Stimulated activated CD8-positive, alpha-beta memory T cell treated with anti-CD3 and anti-CD28 coated beads, Interleukin-7, amount 100 ng/mL, for 4 hours (primary cell): ENCODE results near the gene HOXC6.
"Not testable (repeated sequence)": the region's sequence is repeated elsewhere in the genome, so short reads cannot be mapped to it uniquely, and the experiment has no call there.

Experiments
- DNase-seq, 2 donors: peaks; one replicate each; pipeline ENCODE4 v3.0.0-alpha.2; 2020; ENCODE audit warnings: low read depth in 2 of 2

HOXC6 gene

DNA sequence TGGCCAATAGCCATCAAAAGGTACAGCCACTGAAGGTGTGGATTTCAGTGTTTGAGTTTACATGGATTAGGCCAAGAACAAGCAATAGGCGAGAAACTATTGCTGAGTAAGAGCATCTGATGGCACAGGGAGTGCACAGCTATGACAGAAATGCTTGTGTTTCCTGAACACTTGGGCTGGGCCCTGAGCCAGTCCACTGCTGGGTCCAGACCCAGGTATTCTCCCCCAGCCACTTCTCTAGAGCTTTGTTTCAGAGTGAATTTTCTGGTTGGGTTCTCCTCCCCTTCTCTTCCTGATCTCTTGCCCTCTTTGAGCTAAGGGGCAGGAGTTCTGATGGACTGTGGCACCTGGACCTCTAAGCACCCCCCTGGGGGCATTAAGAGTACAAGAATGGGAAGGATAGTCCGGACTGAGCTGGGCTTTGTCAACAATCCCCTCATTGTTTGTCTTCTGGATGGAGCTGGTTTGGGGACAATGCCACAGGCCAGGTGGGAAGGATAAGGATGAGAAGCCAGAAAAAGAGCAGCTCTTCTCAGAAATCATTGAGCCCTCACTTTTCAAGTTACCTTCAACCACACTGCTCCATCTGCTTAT lies 13.0 kb downstream of the HOXC6 start:
- DNase-seq, result no peak

DNA sequence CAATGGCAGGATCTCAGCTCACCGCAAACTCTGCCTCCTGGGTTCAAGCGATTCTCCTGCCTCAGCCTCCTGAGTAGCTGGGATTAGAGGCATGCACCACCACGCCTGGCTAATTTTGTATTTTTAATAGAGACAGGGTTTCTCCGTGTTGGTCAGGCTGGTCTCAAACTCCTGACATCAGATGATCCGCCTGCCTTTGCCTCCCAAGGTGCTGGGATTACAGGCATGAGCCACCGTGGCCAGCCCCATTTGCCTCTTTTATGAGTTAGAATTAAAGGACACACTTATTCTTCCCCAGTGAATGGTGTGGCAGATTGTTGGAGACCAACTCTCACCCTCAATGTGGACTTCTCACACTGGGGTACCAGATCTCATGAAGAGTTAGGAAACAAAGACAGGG lies 13.8 kb downstream of the HOXC6 start:
- not testable (repeated sequence) for DNase-seq

DNA sequence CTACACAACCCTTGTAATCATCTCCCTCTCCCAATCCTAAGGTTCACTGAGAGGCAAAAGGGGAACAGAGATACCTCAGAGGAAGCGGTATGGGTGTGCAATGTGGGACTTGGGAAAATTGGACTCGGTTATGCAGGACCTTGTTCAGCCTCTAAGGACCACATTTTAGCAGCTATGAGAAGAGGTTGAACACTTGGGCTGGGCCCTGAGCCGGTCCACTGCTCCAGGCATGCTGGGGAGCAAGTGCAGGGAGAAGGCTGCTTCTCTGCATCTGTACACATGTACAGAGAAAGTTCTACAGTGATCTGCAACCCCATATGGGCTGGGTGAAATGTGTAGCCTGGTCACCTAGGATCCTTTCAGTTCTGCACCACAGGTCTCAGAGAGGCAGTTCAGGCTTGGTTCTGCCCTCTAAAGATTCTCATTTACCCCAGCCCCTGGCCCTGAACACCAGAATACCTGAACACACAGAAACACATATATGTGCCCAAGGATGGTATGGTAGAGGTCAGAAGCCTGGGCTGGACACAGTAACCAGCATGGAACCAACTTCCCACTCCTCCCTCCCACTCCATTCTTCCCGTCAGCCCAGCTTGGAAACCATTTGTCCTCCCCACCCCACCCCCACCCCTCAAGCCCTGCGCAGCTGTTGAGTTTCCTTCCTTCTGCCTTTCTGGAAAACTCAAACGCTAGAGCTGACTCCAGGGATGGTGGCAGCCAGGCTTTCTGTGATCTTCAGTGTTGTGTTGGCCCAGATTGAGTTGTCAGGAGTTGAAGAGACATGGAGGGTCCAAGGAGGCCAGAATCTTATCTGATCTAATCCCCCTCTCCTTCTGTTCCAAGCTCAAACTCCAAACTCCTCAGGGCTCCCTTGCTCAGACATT lies 15.0 kb downstream of the HOXC6 start:
- no peak for DNase-seq

DNA sequence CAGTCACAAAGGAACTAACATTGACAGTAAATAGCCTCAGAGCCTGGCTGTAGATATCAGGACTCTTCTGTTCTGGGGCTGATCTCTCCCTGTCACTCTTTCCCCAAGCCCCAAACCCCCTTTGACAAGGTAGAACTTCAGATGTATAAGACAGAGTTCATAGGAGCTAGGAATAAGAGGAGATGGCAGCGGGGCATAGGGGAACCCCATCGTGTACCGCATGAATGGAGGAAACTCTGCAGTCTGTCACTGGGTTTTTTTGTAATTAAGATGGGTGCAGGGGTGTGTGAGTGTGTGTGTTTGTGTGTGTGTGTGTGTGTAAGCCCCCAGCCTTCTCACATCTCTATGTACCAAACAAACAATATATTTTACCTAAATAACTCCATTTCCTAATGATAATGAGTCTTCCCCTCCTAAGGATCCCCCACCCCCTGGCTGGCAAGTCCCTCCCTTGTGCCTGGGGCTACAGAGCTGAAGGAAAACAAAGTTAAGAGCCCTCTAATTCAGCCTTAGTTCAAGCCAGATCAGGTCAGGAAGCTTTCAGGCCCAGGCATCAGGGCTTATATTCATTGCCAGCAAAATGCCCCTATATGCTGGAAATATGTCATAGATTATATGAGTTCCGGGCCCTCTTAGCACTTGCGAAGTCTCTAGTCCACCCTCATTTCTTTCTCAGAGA lies 16.3 kb downstream of the HOXC6 start:
- DNase-seq, result no peak

DNA sequence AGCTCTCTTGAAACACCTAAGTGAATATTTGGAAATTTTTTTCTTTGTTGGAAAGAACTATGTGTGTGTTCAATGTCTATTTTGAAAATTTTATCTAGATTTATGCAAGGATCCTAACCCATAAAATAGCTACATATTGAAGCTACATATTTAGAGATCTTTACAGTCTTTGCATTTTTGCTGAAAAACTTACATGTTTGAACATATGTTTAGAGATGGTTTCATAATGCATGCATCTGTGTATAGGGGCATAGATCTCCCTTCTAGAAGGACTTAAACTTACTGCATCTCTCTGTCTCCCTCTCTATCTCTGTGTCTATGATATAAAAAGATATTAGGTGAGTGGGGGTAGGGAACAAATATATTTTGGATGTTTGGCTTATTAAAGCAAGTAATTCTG lies 17.2 kb downstream of the HOXC6 start:
- no peak for DNase-seq

DNA sequence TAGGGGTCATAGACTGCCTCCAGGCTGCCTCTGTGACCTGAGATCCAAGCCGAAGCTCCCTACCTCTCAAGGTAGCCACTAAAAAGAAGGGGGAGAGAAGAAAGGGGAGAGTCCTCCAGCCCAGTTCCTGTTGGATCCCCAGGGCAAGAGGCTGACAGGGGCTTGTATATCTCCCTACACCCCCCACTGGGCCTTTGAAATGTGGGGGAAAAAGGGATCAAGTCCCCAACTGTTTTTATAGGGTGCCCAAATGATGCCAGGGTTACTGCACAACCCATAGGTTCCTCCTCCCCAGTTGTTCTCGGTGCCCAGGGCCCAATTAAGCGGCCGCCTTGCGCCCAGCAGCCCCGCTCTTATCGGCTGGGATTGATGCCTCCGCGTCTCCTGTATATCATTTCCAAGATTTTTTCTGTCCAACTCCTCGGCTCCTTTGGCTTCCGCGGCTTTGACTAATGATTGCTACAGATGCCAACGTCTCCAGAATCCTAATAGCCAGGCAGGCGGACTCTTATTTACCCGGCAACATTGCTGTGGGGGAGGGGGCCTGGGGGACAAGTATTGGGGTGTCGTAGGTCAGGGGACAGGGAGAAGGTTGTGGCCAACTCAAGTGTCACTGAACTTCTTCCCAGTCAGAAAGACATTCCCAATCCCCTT lies 17.8 kb downstream of the HOXC6 start:
- DNase-seq, result no peak

DNA sequence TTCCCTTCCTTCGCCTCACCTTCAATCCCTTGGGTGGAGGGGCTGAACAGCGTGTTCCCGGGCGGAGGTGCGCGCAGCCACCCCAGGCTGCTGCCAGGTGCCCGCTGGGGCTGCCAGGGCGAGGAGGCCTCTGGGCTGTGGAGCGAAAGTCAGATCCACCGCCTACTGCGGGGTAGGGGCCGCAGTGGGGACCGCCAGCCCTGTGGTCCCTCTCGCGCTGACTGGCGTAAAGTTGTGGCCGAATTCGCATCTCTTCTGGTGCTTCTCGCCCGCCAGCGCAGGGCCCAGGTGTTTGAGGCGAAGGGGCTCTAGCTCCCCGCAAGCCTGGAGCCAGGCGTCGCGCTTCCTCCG lies 18.5 kb downstream of the HOXC6 start:
- no peak for DNase-seq

DNA sequence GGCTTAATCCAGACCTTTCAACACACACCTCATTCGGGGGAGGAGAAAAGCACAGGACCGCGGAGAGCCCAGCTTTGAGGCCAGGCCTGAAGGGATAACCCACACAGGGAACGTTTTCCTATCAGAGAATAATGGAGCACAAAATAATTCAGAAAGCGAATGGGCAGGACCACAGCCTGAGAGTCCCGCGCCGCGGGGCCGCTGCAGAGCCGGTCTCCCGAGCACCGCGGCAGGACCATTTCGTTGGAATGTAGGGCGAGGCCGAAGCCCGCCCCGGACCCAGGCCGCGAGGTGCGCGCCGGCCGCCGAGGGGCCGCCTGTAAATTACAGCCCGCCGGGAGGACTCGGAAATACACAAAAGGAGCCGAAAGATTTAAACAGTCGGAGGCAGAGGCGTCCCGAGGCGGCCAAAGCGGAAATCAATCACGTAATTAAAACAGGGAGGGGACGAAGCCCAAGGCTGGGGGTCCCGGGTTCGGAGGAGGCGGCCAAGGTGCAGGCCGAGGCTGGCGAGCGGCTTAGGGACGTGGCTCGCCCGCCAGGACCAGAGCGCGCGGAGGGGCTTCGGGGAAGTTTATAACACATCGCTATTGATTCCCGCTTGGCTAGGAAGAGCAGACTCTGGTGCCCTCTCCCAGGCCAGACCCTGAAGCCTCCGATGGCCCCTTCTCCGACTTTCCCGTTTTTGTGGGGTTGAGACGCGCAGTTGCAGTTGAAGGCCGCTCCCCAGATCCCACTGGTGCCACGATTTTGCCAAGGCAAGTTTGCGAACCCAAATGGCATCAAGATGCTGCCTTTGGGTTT lies 19.1 kb downstream of the HOXC6 start:
- no peak for DNase-seq

DNA sequence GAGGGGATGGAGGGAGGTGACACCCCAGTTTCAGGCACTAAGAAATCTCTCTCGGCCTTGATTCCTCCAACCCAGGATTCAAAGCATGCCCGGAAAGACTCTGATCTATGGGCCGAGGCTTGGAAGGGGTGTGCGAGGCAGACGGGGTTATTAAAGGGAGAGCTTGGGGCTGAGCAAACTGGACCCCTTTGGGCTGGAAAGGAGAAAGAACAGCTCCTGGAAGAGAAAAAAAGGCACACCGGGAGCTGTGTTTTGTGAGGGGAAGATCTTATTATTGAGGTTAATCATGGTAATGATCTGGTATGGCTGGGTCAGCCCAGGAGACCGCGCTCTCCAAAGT lies 19.7 kb downstream of the HOXC6 start:
- no peak for DNase-seq

DNA sequence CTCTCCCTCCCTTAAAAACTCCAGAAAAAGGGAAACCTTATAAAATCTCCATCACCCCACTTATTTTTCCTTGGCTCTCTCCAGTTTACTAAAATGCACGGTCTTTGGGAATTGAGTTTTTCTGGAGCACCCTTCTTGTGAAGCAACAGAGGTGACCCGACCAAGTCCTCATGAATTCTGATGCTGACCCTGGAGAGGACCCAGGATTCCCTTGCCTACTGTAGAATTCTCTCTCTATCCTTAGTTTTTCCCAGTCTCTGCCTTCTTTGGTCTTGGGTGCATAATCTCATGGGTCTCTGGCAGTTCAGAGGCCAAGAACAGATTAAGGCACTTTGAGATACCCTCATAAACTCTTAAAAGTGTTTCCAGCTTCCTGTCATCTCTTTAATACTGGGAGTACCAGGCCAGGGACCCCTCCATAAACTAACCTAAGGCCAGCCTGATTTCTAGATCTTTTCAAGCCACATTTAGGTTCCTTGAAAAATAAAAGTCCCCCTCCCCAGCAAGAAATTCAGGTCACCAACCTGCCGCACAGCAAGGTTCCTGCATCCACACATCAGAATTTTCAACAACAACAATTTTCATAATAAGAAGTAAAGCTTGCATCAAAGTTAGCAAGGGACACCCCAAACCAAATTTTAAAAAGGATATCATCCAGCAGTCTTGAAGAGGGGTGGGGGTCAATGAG lies 20.3 kb downstream of the HOXC6 start:
- DNase-seq, result no peak

DNA sequence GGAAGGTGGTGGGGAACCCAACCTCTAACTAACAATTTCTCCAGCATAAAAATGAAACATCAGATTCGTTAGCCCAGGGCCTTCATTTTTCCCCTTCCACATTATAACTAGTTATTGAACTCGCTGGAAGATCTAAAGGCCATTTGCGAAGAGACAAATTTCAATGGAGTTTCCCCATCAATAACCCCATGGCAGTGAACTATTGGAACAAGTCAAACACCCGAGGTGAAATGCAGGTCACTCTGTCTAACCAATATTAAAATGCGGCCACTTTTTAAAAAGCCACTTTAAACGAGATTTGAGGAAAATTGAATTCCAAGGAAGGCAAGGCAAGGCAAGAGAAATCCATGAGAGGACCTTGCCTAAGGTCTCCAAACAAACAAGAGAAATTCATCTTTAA lies 20.9 kb downstream of the HOXC6 start:
- DNase-seq, result no peak

DNA sequence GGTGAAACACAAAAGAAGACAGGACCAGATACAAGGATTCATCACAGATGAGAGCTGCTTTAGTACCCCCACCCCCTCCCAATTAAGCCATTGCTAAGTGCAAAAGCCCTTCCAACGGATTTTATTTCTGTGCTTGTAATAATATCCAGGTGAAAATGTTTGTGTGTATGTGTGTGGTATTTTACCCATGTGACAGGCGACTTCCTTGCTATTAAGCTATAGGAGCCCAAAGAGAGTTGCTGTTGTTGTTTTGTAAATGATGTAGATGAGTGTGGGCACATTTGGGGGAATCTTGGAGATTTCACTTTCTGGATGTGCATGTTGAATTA lies 22.2 kb downstream of the HOXC6 start:
- DNase-seq, result no peak

DNA sequence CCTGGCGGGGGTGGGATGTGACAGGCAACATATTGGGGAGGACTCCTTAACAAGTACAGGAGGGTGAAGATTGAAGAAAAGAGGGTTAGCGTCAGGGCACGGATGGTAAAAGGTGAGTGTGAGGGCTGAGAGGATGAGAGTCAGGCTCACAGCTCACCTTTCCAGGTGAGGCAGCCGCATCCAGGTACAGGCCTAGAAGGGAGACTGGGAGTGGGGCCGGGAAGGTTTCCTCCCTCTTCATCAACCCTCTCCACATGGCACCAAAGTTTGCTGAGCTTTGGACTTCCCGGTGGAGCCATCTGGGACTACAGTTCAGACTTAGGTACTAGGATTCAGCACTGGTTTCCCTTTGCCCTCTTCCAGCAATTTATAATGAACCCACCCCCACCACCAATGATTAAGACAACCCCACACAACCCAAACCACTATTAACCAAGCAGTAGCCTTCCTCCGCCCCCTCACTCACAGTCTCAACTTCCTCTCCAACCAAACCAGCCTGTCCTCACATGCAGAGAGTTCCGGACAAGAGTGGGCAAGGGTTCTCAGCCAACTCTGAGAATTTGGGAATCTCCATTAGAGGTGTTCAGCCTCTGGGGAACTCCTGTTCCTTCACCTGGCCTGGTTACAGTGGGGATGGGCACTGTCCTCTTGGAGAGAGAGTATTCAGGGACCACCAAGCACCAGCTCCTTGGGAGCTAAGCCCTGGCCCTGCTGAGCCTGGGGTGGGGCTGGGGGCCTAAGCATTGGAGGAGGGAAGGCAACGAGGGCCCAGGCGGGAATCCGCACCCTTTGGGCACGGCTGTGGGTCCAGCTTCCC lies 23.0 kb downstream of the HOXC6 start:
- DNase-seq, result no peak

DNA sequence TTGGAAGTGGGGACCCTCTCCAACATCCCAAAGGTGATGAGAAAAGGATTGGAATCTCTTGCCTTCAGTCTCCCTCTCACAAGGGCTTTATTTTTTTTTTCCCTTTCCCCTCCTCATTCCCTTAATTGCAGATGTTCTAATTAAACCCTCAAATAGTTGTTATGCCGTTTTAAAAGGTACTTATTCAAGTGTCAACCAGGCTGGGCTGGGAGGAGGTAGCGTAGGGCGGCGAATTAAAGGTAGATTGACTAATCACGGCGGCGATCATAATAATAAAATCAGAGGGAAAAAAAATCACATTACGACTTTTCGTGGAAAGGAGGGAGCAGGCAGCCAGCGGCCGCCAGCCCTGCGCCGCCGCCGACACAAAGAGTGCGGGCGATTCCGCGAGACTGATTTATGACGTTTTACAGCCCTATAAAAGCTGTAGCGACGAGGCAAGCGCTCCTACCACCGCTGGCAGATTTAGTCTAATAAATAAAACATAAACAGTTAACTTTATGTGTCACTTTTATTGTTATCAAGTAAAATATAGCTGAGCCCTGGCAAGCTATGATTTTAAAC lies 23.7 kb downstream of the HOXC6 start:
- no peak for DNase-seq

DNA sequence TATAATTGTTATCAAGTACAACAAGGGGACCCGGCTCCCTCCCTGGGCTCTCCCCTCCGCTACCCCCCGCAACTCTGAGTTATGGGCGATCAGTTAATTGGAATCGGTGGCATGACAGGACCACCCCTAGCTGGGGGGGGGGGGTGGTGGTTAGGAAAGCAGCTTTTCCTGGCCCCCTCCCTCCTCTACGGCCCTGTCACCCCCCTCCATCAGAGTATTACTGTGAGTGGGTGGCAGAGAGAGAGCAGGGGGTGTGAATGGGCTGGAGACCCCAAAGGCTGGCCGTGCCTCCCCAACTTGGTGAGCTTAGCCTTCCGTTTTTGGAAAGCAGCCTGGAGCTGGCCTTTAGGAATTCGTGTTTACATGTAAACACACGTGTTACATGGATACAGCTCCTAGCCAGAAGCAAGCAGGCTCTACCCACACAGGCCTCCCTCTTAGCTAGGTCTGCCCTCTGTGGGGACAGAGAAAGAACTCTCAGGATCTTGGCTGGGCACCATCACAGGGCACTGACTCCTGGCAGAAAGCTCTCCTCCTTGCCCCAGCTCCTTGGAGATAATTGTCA lies 24.3 kb downstream of the HOXC6 start:
- no peak for DNase-seq

DNA sequence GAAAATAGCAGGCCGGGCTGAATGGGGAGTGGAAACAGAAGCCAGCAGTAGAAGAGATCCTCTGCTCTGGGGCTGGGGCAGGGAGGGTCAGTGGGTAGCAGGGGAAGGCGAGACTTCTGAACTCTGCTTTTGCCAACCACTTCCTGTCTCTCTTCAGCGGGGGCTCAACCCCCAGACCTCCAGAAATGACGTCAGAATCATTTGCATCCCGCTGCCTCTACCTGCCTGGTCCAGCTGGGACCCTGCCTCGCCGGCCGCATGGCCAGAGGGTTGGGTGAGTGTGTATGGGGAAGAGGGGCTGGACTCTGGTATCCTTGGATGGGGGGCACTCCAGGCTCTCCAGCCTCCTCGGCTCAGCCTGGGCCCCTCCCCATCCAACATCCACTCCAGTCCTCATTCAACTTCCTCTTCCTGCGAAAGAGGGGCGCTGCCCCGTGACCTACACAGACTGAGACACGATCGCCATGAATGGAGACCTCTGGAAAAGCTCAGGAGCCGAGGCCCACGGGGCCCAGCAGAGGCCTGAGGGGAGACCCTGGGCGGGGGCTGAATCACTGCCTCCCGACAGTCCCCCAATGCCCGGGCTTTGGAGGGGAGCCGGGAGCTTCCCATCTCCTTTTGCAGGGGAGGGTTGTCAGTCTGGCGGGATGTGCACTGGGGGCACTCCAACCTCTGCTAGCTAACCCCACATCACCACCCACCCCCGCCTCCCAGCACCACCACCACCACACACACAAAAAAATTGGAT lies 24.9 kb downstream of the HOXC6 start:
- no peak for DNase-seq

DNA sequence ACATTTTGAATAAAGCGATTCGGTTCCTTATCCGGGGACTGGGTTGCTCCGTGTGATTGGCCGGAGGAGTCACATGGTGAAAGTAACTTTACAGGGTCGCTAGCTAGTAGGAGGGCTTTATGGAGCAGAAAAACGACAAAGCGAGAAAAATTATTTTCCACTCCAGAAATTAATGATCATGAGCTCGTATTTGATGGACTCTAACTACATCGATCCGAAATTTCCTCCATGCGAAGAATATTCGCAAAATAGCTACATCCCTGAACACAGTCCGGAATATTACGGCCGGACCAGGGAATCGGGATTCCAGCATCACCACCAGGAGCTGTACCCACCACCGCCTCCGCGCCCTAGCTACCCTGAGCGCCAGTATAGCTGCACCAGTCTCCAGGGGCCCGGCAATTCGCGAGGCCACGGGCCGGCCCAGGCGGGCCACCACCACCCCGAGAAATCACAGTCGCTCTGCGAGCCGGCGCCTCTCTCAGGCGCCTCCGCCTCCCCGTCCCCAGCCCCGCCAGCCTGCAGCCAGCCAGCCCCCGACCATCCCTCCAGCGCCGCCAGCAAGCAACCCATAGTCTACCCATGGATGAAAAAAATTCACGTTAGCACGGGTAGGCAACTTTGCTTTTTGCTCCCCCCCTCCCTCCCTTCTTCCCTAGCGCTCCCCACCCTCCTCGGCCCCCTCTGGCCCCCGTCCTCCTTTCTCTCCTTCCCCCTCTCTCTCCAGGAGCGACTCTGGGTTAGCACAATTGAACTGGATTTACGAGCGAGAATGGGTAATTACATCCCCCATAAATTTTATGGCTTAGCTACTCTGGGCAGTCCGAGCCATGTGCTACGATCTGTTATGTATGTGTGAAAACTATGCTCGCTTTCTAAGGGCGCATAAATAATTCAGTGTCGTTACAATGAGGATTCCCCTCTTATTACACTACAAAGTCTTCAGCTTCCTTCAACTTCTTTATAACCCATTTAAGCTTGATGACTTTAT lies 25.8 kb downstream of the HOXC6 start, which contains the start of gene HOXC4:
HOXC4 (plus strand) TSS at position 85 of the 991 bp plus-strand sequence; CDS start at position 173, 88 bp downstream.
- no peak for DNase-seq

DNA sequence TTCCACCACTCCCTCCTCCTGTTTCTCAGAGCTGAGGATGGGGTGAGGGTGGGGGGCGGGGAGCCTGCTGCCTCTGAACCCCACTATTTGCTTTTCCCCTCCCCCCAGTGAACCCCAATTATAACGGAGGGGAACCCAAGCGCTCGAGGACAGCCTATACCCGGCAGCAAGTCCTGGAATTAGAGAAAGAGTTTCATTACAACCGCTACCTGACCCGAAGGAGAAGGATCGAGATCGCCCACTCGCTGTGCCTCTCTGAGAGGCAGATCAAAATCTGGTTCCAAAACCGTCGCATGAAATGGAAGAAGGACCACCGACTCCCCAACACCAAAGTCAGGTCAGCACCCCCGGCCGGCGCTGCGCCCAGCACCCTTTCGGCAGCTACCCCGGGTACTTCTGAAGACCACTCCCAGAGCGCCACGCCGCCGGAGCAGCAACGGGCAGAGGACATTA lies 26.5 kb downstream of the HOXC6 start:
- DNase-seq, result no peak
